HG03039 (cell line): Measurements from ENCODE around the gene GRID1.

Experiments
- ATAC-seq: cut with Tn5 transposase; IDR thresholded peaks from one replicate; pipeline ENCODE4 v1.9.1; 2021; ENCODE audit warnings: mild to moderate bottlenecking, moderate library complexity; ENCODE audit not compliant: unreplicated experiment

GRID1 gene

GRCh38 chr10:85617751-85618546, 748.6 kb downstream of the GRID1 start:
- ATAC-seq = no peak

- ATAC-seq = no peak
Observed at GRCh38 chr10:85615556-85615955, 751.0 kb downstream of the GRID1 start.

- ATAC-seq = no peak
Observed at GRCh38 chr10:85614981-85615380, 751.6 kb downstream of the GRID1 start.

GRCh38 chr10:85614566-85614965, 752.0 kb downstream of the GRID1 start:
- ATAC-seq = no peak

- no peak for ATAC-seq
Observed at GRCh38 chr10:85613391-85613790, 753.2 kb downstream of the GRID1 start.

- peak; percentile 48 for ATAC-seq
Observed at GRCh38 chr10:85612833-85613232, 753.8 kb downstream of the GRID1 start.

- peak; percentile 91 for ATAC-seq
Observed at GRCh38 chr10:85612378-85612775, 754.2 kb downstream of the GRID1 start.

- no peak for ATAC-seq
Observed at GRCh38 chr10:85611746-85612377, 754.7 kb downstream of the GRID1 start.

GRCh38 chr10:85611093-85611740, 755.4 kb downstream of the GRID1 start:
- no peak for ATAC-seq

- no peak for ATAC-seq
Observed at GRCh38 chr10:85610381-85611092, 756.1 kb downstream of the GRID1 start.

GRCh38 chr10:85609509-85609908, 757.1 kb downstream of the GRID1 start:
- no peak for ATAC-seq

- ATAC-seq = no peak
Observed at GRCh38 chr10:85608706-85609105, 757.9 kb downstream of the GRID1 start.

GRCh38 chr10:85607043-85607695, 759.4 kb downstream of the GRID1 start:
- no peak for ATAC-seq

GRCh38 chr10:85606401-85606800, 760.2 kb downstream of the GRID1 start:
- ATAC-seq = no peak

GRCh38 chr10:85604884-85605283, 761.7 kb downstream of the GRID1 start:
- no peak for ATAC-seq

GRCh38 chr10:85604136-85604725, 762.4 kb downstream of the GRID1 start:
- no peak for ATAC-seq

- no peak for ATAC-seq
Observed at GRCh38 chr10:85603151-85603940, 763.2 kb downstream of the GRID1 start.

- no peak for ATAC-seq
Observed at GRCh38 chr10:85602713-85603112, 763.9 kb downstream of the GRID1 start.

GRCh38 chr10:85602306-85602705, 764.3 kb downstream of the GRID1 start:
- no peak for ATAC-seq

- no peak for ATAC-seq
Observed at GRCh38 chr10:85601526-85601925, 765.1 kb downstream of the GRID1 start.
